ENCODE data around the gene FSIP1.

Gene FSIP1

GRCh38 chr15:39687965-39688364 lies 94.7 kb downstream of the FSIP1 start:
- DNase-seq (ENCODE audit: low read depth in 2 of 3, low spot score in 2 of 3) = no peak

- no peak for DNase-seq (ENCODE audit: low read depth in 2 of 3, low spot score in 2 of 3)
These were observed 96.5 kb downstream of the FSIP1 start for GRCh38 chr15:39685999-39686613.

- no peak for DNase-seq (ENCODE audit: low read depth in 2 of 3, low spot score in 2 of 3)
These were observed 97.3 kb downstream of the FSIP1 start for GRCh38 chr15:39685367-39685766.

GRCh38 chr15:39684233-39684632 lies 98.4 kb downstream of the FSIP1 start:
- DNase-seq (ENCODE audit: low read depth in 2 of 3, low spot score in 2 of 3) = no peak

- no peak for DNase-seq (ENCODE audit: low read depth in 2 of 3, low spot score in 2 of 3)
These were observed 100.3 kb downstream of the FSIP1 start for GRCh38 chr15:39682366-39682765.

- no peak for DNase-seq (ENCODE audit: low read depth in 2 of 3, low spot score in 2 of 3)
These were observed 101.8 kb downstream of the FSIP1 start for GRCh38 chr15:39680868-39681267.

- DNase-seq (ENCODE audit: low read depth in 2 of 3, low spot score in 2 of 3) = no peak
These were observed 110.0 kb downstream of the FSIP1 start for GRCh38 chr15:39672666-39673065.

GRCh38 chr15:39672184-39672583 lies 110.5 kb downstream of the FSIP1 start:
- DNase-seq (ENCODE audit: low read depth in 2 of 3, low spot score in 2 of 3) = no peak

- no peak for DNase-seq (ENCODE audit: low read depth in 2 of 3, low spot score in 2 of 3)
These were observed 112.0 kb downstream of the FSIP1 start for GRCh38 chr15:39670687-39671086.

- DNase-seq (ENCODE audit: low read depth in 2 of 3, low spot score in 2 of 3) = no peak
These were observed 113.0 kb downstream of the FSIP1 start for GRCh38 chr15:39669661-39670060.

GRCh38 chr15:39669241-39669640 lies 113.4 kb downstream of the FSIP1 start:
- no peak for DNase-seq (ENCODE audit: low read depth in 2 of 3, low spot score in 2 of 3)

GRCh38 chr15:39668457-39668856 lies 114.2 kb downstream of the FSIP1 start:
- no peak for DNase-seq (ENCODE audit: low read depth in 2 of 3, low spot score in 2 of 3)

- no peak for DNase-seq (ENCODE audit: low read depth in 2 of 3, low spot score in 2 of 3)
These were observed 115.1 kb downstream of the FSIP1 start for GRCh38 chr15:39667382-39668127.

- no peak for DNase-seq (ENCODE audit: low read depth in 2 of 3, low spot score in 2 of 3)
These were observed 116.0 kb downstream of the FSIP1 start for GRCh38 chr15:39666677-39667076.

GRCh38 chr15:39665629-39666250 lies 116.9 kb downstream of the FSIP1 start:
- DNase-seq (ENCODE audit: low read depth in 2 of 3, low spot score in 2 of 3) = no peak

GRCh38 chr15:39663704-39664250 lies 118.9 kb downstream of the FSIP1 start:
- DNase-seq (ENCODE audit: low read depth in 2 of 3, low spot score in 2 of 3) = no peak

GRCh38 chr15:39661776-39662175 lies 120.9 kb downstream of the FSIP1 start:
- DNase-seq (ENCODE audit: low read depth in 2 of 3, low spot score in 2 of 3) = no peak

GRCh38 chr15:39658740-39659139 lies 123.9 kb downstream of the FSIP1 start:
- DNase-seq (ENCODE audit: low read depth in 2 of 3, low spot score in 2 of 3) = no peak

- DNase-seq (ENCODE audit: low read depth in 2 of 3, low spot score in 2 of 3) = no peak
These were observed 125.0 kb downstream of the FSIP1 start for GRCh38 chr15:39657668-39658067.

GRCh38 chr15:39657181-39657580 lies 125.5 kb downstream of the FSIP1 start:
- DNase-seq (ENCODE audit: low read depth in 2 of 3, low spot score in 2 of 3) = no peak

- no peak for DNase-seq (ENCODE audit: low read depth in 2 of 3, low spot score in 2 of 3)
These were observed 128.3 kb downstream of the FSIP1 start for GRCh38 chr15:39654304-39654703.

- DNase-seq (ENCODE audit: low read depth in 2 of 3, low spot score in 2 of 3) = no peak
These were observed 130.8 kb downstream of the FSIP1 start for GRCh38 chr15:39651881-39652280.
